ENCODE measurements around the gene HELZ2.
"Not testable (repeated sequence)": the region's sequence is repeated elsewhere in the genome, so short reads cannot be mapped to it uniquely, and the experiment has no call there.

The HELZ2 gene

GRCh38 chr20:63578224-63579016, 4.4 kb upstream of the HELZ2 start:
- peak in 1 of 2 donors; percentile 15 for DNase-seq

GRCh38 chr20:63577317-63577894, 3.4 kb upstream of the HELZ2 start:
- DNase-seq, result no peak

DNA sequence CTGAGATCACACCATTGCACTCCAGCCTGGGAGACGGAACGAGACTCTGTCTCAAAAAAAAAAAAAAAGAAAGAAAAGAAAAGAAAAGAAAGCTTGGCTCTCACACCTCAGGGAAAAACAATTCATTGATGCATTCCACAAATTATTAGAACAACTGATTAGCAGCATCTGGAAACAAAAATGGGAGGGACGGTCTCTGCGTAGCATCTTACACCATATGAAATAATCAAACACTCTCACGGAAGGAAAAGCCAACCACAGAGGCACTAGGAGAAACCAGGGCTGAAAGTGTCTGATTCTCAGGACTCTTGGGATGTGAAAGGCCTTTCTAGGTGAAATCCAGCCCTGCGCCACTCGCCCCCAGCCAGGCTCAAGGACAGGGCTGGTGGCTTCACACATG, 2.3 kb upstream of the HELZ2 start:
- DNase-seq, result no peak

- no peak for DNase-seq
Observed at GRCh38 chr20:63574829-63575743, 1.0 kb upstream of the HELZ2 start.

- no peak for DNase-seq
Observed at GRCh38 chr20:63573647-63574131, 350 bp downstream of the HELZ2 start.

- DNase-seq, result no peak
Observed at GRCh38 chr20:63572788-63573646, 1.0 kb downstream of the HELZ2 start.

DNA sequence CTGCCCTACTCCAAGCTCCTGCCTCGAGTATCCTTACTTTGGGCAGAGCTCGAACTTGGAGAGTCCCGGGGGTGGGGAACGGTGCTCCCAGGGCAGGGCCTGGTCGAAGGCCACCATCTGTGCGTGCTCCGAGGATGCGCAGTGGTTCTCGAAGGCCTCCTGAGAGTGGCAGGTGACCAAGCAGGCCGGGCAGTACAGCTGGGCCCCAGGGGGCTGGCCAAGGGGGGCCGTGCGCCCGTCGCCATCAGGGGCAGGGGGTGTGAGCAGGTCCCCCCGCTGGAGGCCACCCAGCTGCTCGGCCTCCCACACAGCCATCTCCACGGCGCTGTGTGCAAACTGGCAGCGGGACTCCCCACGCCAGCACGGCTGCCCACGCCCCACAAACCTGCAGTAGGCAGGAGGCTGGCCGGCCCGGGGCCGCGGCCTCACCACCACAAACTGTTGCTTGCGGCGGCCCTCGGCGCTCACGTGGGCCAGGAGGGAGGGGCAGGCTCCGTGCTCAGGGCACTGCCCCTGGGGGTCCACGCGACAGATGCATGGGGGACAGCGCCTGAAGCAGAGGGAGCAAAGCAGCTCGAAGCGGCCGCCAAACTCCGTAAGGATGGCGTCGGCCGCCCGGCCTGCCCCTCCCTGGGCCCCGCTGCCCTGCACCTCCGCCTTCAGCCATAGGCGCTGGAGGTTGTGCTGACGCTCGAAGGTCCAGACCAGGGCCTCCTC, 1.8 kb downstream of the HELZ2 start:
- DNase-seq, result no peak

DNA sequence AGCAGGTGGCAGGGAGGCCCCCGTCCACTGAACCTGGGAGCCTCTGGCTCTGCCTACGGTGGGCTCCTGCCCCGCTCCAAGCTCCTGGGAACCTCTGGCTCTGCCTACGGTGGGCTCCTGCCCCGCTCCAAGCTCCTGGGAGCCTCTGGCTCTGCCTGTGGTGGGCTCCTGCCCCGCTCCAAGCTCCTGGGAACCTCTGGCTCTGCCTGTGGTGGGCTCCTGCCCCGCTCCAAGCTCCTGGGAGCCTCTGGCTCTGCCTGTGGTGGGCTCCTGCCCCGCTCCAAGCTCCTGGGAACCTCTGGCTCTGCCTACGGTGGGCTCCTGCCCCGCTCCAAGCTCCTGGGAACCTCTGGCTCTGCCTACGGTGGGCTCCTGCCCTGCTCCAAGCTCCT, 3.0 kb downstream of the HELZ2 start:
- DNase-seq, result not testable (repeated sequence)

DNA sequence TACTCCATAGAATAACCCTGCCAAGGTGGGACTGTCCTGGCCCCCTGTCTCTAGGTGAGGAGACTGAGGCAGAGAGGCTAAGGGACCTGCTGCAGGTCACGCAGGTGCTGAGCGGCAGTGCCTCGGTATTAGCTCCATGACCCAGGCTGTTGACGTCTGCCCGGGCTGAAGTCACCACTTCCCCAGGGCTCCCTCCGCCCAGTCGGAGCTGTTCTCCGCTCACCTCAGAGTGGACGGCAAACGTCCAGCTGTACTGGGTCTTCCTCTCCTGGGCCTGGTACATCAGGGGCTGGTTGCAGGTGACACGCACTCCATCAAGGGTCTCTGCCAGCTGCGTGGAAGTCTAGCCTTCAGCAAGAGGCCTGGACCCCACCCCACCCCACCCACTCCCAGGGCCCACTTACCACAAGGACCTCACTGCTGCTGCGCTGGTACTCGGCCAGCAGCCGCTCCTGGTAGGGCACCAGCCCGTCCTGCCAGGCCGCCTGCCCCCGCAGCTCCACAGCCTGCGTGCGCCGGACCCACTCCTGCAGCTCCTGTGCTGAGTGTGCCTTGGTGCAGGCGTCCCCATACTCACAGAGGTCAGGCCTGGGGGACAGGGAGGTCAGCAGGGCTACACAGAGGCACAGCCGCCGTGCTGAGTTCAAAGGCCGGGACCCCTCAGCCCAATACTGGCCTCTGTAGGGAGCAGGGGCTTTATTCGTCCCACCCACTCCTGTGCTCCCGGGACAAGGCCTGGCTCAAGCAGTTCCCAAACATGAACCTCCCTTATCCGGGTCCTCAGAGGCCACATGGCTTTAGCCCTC, 3.6 kb downstream of the HELZ2 start:
- no peak for DNase-seq

- no peak for DNase-seq
Observed at GRCh38 chr20:63568986-63569949, 4.8 kb downstream of the HELZ2 start.

DNA sequence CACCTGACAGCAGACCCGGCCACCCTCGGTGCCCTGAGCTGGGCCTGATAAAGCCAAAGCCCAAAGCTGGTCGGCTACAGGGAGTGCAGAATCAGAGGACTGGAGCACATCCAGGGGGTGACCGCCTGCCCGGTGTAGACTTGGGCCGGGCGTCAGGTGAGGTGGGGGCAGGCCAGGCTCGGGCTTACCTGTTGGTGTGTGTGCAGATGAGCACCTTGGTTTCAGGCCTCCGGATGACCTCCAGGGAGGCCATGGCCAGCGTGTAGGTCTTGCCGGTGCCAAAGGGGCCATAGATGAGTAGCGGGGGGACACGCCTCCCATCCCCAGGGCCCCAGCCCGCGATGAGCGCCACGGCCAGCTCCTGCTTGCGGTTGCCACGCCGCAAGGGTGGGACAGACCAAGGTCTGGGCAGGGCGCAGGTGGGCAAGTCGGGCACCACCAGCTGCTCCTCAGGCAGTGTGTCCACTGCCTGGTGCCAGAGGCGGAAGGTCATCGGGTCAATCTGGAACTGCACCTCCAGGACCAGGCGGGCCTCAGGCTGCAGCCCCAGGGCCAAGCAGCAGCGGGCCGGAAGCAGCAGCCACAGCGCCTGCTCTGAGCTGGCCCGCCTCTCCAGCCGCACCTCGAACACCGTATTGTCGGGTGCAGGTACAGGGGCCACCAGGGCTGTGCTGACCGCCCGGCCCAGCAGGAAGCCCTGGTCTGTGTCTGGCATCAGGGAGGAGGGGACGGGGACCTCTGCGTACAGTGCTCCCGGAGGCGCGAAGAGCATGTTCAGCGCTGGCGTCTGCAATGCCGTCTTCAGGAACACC, 5.7 kb downstream of the HELZ2 start:
- no peak for DNase-seq

- DNase-seq, result peak; percentile 71 to 76
Observed at GRCh38 chr20:63567386-63568169, 6.5 kb downstream of the HELZ2 start.

DNA sequence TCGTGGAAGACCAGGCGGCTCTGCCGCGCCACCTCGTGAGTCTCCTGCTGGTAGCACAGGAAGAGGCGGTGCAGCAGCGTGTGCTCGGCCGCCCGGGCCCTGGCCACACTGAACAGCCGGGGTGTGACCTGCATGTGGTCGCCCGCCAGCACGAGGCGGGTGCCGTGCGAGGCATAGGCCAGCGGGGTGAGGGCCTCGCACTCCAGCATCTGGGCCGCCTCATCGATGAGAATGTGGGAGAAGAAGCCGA, 7.0 kb downstream of the HELZ2 start:
- DNase-seq, result peak in 1 of 2 donors; percentile 35

DNA sequence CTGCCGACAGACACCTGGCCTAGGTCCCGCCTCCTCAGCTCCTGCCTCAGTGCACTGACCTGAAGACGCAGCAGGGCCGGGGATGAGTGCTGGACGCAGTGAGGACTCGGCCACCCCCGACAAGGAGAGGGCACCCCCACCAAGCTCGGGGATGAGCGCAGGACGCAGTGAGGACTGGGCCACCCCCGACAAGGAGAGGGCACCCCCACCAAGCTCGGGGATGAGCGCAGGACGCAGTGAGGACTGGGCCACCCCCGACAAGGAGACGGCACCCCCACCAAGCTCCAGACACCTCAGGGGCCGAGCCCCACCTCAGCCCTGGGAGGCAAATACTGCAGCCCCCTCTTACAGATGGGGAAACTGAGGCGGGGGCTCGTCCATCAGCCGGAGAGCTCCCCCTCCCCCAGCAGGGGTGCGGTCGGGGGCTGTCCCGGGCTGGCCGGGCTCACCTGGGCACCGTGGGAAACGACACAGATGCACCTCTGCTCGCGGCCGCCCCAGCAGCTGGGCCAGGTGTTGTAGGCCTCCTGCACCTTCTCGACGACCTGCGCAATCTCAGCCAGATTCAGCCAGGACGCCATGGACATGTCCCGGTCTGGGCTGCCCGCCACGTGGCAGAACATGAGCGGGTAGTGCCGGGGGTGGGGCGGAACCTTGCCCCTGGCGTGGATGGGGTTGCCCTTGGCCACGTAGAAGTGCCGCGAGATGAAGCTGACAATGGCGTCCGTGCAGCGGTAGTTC, 7.5 kb downstream of the HELZ2 start:
- no peak for DNase-seq

GRCh38 chr20:63565699-63566335, 8.2 kb downstream of the HELZ2 start:
- no peak for DNase-seq

DNA sequence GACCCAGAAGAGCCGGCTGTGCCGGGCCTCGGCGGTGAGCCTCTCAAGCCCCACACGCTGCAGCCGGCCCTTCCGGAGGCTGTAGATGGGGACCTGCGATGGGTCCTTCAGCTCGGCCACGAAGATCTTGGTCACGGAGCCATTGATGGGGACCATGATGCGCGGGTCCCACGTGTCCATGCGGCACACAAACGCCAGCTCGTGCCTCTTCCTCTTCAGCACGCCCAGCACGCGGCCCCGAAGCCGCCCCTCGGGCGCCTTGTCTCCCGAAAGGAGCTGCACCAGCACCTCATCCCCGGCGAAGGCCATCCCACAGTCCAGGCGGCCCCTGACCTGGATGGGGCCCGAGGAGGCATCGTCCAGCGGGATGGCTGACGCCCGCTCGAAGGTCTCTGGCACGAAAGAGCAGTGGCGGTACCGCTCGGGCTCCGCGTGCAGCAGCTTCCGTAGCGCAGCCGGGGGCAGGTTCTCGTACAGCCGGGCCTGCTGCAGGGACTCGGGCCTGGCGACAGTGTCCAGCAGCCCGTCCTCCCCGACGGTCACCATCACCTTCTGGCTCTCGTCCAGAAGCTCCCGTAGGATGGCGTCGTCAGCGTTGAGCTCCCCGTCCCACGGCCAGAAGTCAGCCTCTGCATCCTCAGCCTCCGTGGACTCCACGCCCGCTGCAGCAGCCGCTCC, 8.9 kb downstream of the HELZ2 start:
- DNase-seq, result no peak

All from CD4-positive, alpha-beta T cell treated with Interleukin-1 beta for 1 hour (primary cell).